NCI-H1694 treated with DMSO at 0.1 percent for 48 hours (cell line): ENCODE data around the gene CD3D.
"Not testable (repeated sequence)": the region's sequence is repeated elsewhere in the genome, so short reads cannot be mapped to it uniquely, and the experiment has no call there.

Source experiments
- DNase-seq: peaks from one replicate; lab custom pipeline; 2025; lab: John Stamatoyannopoulos, UW

Gene CD3D

GRCh38 chr11:118339281-118339961 lies 3.1 kb downstream of the CD3D start:
- no peak for DNase-seq

- DNase-seq, result no peak
Measured at GRCh38 chr11:118338637-118339061, 3.9 kb downstream of the CD3D start.

GRCh38 chr11:118334745-118335144 lies 7.8 kb downstream of the CD3D start:
- DNase-seq, result no peak

- DNase-seq, result no peak
Measured at GRCh38 chr11:118328745-118329144, 13.8 kb downstream of the CD3D start.

- no peak for DNase-seq
Measured at GRCh38 chr11:118325283-118325682, 17.2 kb downstream of the CD3D start.

GRCh38 chr11:118322721-118323120 lies 19.8 kb downstream of the CD3D start:
- DNase-seq, result no peak

- DNase-seq, result no peak
Measured at GRCh38 chr11:118321386-118322082, 21.0 kb downstream of the CD3D start.

- DNase-seq, result no peak
Measured at GRCh38 chr11:118320515-118320914, 22.0 kb downstream of the CD3D start.

- no peak for DNase-seq
Measured at GRCh38 chr11:118319337-118319707, 23.2 kb downstream of the CD3D start.

- DNase-seq, result no peak
Measured at GRCh38 chr11:118318581-118319336, 23.7 kb downstream of the CD3D start.

GRCh38 chr11:118318124-118318523 lies 24.4 kb downstream of the CD3D start:
- no peak for DNase-seq

GRCh38 chr11:118314988-118315411 lies 27.5 kb downstream of the CD3D start:
- DNase-seq, result no peak

GRCh38 chr11:118313242-118313641 lies 29.3 kb downstream of the CD3D start:
- no peak for DNase-seq

GRCh38 chr11:118312328-118312727 lies 30.2 kb downstream of the CD3D start:
- no peak for DNase-seq

GRCh38 chr11:118311518-118311917 lies 31.0 kb downstream of the CD3D start:
- DNase-seq, result no peak

GRCh38 chr11:118310781-118311485 lies 31.6 kb downstream of the CD3D start:
- DNase-seq, result no peak

GRCh38 chr11:118310271-118310670 lies 32.2 kb downstream of the CD3D start:
- DNase-seq, result no peak

GRCh38 chr11:118308995-118309528 lies 33.4 kb downstream of the CD3D start:
- DNase-seq, result not testable (repeated sequence)

- no peak for DNase-seq
Measured at GRCh38 chr11:118306556-118306955, 35.9 kb downstream of the CD3D start.

- DNase-seq, result no peak
Measured at GRCh38 chr11:118305726-118306125, 36.8 kb downstream of the CD3D start.

GRCh38 chr11:118304568-118305248 lies 37.8 kb downstream of the CD3D start, which contains the start of gene CD3E:
CD3E (plus strand) TSS chr11:118304730; CDS start chr11:118304953, 223 bp downstream.
- DNase-seq, result no peak
